ENCODE results near the gene ENOX2. TPM values are rescaled to one million over a fixed set of nuclear protein-coding genes. Genes with fewer than 3 reads are reported as not detected.

Gene ENOX2
- total and polyA plus RNA-seq, 3 donors from 2014 or later = 19.4 to 22.8 (median 20.1) TPM

- no peak for DNase-seq
- Histone ChIP-seq H3K4me1 (no peaks in the 10 kb centered on the region), H3K27me3 (no peaks in the 10 kb centered on the region), H3K4me3 (no peak overlapping the region), H3K9me3 (no peaks in the 10 kb centered on the region), H3K27ac (no peak overlapping the region), H3K36me3 (ENCODE audit: low read depth, missing control alignments) (no peaks in the 10 kb centered on the region)
- WGBS, 2 donors = 90 to 94% methylated on average over 2 of the region's 2 CpGs
- intact Hi-C loops (cut with DNase I; ENCODE audit: low total_unique reads) = no loop called here
- TF ChIP-seq CTCF (IDR thresholded peaks at IDR 0.05) = no peak
- no peak for TF ChIP-seq POLR2A (IDR thresholded peaks at IDR 0.05)
Measured at GRCh38 chrX:130577431-130577830, 325.6 kb downstream of the ENOX2 start.

- intact Hi-C loops (cut with DNase I; ENCODE audit: low total_unique reads) = no loop called here
Measured at GRCh38 chrX:130575831-130576389, 327.1 kb downstream of the ENOX2 start.

More at GRCh38 chrX:130575831-130576389, 327.1 kb downstream of the ENOX2 start:
- Histone ChIP-seq H3K27me3 (no peaks in the 10 kb centered on the region), H3K27ac (no peak overlapping the region), H3K36me3 (ENCODE audit: low read depth, missing control alignments) (no peaks in the 10 kb centered on the region), H3K9me3 (no peaks in the 10 kb centered on the region), H3K4me3 (no peak overlapping the region), H3K4me1 (no peaks in the 10 kb centered on the region)
- TF ChIP-seq POLR2A (IDR thresholded peaks at IDR 0.05) (no peak), CTCF (IDR thresholded peaks at IDR 0.05) (peak in 2 of 3 experiments; percentile 53 to 56)
- DNase-seq = peak; percentile 37
- 35 to 44% methylated on average over 6 of the region's 6 CpGs for WGBS, 2 donors

Other genes starting within 250 kb of the ENOX2 start
- gene ARHGAP36, start 155.1 kb upstream of the ENOX2 start, total RNA-seq = 1 to 10 TPM; 2.4 to 3.2 TPM
- 1.2 TPM for gene ARHGAP36, start 155.1 kb upstream of the ENOX2 start, polyA plus RNA-seq (ENCODE audit: insufficient read depth, low read depth, low replicate concordance)

All from testis (tissue), 3 donors.